GM21447 (cell line): ENCODE results near the gene MND1.
"Not testable (repeated sequence)": the region's sequence is repeated elsewhere in the genome, so short reads cannot be mapped to it uniquely, and the experiment has no call there.

Experiments used
- ATAC-seq: cut with Tn5 transposase; IDR thresholded peaks from one replicate; pipeline ENCODE4 v1.9.1; 2021; ENCODE audit not compliant: unreplicated experiment

MND1 gene

DNA sequence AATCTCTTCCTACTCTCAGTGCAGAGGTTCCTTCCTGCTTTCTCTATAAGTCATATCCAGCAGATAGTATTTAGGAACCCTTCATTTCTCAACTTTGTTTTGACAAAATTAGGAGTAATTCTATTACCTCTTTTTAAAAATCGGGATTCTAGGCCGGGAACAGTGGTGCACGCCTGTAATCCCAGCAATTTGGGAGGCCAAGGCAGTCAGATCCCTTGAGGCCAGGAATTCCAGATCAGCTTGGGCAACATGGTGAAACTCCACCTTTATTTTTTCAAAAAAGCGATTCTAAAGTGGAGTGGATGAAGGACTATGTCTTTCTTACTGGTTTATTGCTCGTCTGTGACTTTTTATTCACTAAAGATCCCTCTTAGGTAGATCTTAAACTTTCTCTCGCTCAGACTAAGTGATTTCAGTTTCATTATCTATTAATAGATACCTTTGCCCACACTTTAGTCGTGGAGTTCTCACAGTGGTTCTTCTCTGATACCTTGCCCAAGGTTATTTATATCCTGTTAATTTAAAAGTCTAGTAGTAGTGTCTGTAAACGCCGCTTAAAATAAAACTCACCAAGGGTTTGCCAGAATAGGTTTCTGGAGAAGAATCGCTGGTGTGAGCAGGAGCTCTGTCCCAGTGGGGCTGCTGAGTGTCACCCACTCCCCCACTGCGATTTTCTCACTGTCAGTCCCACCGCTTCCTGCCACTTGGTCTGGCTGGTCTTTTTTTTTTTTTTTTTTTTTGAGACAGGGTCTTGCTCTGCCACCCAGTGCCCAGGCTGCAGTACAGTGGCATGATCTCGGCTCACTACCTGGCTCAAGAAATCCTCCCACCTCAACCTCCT lies 94.6 kb downstream of the MND1 start:
- ATAC-seq = peak; percentile 80

DNA sequence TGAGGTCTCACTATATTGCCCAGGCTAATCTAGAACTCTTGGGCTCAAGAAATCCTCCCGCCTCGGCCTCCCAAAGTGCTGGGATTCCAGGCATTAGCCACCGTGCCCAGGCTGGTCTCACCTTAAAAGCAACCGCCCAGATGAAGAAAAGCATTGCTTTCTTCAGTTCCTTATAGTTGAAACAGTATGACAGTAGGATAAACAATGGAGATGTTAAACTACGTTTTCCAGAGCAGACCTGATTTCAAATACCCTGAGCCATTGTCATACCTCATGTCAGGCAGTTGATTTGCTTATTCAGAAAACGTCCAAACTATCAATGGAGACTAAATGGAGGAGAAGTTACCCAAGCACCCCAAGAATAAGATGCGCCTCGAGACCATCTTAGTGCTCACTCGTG lies 95.3 kb downstream of the MND1 start:
- ATAC-seq = peak; percentile 15

DNA sequence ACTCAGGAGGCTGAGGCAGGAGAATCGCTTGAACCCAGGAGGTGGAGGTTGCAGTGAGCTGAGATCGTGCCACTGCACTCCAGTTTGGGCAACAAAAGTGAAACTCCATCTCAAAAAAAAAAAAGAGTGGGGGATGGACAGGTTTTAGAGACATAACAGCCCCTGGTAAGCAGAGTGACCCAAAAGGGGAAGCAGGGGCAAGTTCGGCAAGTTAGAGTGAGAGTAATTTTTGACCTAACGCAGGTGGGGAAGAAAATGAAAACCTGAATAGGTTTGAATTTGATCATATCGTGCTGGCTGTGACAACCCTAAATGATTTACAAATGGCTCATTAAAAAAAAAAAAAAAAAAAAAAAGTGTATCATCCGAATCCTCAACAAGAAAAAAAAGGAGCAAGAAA lies 96.0 kb downstream of the MND1 start:
- ATAC-seq = no peak

DNA sequence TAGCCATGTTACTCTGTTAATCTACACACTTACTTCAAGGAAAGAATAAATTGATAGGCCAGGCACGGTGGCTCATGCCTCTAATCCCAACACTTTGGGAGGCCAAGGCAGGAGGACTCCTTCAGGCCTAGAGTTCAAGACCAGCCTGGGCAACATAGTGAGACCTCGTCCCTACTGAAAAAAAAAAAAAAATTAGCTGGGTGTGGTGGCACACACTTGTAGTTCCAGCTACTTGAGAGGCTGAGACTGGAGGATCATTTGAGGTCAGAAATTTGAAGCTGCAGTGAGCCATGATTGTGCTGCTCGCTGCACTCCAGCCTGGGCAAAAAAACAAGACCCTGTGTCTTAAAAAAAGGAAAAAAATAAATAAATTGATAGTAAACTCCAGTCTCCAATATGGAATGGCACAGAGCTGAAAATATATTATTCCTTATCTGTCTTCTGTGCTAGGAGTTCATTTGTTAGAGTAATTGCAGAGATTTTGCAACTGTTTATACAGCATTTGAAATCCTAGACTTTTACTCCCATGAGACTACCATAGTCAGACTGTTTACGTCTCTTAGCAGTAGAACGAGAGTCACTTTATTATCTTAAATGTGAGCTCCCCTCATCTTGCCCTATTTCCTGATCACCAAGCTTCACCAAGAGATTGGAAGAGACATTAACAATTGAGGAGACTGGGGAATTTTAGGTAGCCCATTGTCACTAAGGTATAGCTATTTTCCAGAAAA lies 102.9 kb downstream of the MND1 start:
- ATAC-seq = no peak

DNA sequence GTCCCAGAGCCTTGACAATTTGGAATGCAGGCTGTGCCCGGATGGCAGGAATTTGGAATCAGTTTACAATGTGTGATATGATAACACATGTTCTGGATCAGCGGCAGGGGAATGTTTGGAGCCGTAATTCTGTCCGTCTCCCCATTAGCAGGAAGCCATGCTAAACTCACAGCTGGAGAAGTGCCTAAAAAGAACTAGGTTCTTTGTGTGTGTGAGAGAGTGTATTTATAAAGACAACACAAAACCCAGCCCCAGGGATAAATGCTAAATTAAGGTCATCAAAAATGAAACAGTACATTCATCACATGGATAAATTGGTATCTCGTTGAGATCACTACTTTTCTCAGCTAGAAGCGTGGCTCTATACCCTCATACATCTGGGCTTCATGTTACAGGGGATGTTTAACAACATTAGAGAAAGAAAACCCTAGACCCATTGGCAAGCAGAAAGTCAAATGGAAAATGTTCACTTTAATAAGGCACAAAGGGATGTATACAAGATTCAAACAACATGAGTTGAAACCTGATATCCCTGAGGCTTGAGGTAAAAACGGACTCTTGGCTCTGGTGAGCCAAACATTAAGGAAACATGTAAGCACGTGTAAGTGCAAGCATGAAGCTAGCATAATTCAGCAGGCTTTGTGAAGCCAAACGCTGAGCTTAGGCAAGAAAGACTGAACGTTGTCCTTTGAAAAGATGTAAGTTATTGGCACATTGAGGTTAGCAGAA lies 103.7 kb downstream of the MND1 start:
- no peak for ATAC-seq

DNA sequence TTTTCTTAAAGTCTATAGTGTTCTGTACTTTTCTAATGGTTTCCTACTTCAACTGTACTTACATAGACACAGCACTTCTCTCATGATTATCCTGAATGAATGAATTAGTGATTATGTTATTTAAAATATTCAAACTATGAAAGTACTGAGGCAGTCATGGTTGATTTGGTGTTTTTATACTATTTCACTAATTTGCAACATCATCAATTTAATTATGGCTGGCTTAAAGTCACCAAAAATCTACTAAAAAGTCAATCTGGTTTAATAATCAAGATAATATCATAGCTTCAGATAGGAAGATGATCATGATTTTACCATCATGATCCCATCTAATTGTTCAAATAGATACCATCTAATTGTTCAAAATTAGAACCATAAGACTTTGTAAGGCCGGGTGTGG lies 104.8 kb downstream of the MND1 start:
- no peak for ATAC-seq

DNA sequence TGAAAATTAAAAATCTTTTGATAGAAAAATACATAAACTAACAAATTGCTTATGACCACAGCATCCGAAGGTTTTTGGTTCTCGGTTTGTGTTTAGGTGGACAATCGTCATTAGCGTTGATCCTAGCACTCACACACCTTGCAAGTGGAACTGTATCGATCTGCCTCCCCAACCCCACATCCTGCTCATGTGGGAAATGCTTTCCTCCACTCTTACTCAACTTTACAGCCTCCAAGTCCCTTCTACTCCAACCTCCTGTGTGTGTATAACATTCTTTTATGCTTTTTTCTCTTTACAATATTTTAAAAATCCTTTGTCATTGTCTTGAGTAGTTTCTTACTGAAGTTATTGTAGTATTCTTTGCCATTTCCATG lies 106.0 kb downstream of the MND1 start:
- ATAC-seq = no peak

DNA sequence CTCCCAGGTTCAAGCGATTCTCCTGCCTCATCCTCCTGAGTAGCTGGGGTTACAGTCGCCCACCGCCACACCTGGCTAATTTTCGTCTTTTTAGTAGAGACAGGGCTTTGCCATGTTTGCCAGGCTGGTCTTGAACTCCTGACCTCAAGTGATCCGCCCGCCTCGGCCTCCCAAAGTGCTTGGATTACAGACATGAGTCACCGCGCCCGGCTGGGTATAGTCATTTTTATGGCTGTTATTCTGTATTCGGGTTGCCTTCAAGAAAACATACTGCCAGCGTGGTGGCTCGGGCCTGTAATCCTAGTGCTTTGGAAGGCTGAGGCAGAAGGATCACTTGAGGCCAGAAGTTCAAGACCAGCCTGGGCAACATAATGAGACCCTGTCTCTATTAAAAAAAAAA lies 106.7 kb downstream of the MND1 start:
- not testable (repeated sequence) for ATAC-seq

DNA sequence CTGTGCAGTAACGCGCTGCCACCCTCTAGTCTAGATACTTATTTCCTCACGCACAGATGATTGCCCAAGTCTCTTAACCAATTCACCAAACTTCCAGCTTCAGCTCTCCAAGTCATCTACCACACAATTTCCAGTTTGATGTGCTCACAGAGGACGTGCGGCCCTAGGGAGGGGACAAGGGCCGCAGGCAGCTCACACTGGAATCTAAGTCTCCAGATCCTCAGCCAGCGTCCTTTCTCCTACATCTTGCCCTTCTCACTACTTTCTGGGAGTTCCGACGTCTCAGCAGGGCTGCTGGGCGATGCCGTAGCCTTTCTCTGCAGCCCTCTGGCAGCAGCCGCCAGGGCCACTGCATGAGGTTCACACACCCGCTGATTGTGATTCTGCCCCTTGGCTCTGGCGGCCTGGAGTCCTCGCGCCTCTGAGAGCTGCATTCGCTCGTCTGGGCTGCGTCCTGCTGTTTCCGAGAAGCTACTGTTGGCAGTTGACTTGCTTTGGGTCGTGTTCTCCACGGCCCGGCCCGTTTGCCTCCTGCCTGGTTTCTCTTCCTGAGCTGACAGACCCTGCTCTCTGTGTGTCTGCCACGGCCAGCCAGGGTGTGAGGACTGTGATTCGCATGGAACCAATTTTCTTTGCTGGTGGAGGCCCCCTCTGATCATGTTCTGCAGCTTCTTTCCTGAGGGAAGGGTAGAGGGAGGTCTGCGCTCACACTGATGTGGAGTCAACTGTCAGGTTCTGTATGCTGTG lies 107.6 kb downstream of the MND1 start:
- ATAC-seq = no peak

DNA sequence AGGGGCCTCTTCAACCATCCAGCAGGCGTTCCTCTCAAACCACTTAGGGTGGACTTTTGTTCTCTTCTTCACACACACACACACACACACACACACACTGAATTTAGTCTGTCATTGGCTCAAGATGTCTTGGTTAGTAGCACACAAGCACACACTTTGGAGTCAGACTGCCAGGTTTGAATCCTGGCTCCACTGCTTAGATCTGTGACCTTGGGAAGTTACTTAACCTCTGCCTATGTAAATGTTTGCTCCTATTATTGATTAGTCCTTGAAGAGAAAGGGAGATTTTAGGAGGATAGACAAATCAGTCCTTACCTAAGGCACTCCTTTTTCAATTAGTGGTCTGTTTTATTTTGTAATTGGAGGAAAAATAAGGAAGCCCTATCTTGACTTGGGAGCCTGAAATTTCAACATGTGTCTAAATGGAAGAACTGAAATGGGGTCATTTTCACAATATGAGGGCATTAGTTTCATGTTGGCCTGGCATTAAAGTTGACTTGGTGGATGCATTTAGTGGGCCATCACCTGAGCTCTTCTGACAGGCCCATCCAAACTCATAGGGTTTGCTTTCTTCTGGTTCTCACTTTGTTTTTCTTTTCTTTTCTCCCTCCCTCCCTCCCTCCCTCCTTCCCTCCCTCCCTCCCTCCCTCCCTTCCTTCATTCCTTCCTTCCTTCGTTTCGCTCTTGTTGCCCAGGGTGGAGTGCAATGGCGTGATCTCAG lies 108.3 kb downstream of the MND1 start:
- ATAC-seq = no peak

DNA sequence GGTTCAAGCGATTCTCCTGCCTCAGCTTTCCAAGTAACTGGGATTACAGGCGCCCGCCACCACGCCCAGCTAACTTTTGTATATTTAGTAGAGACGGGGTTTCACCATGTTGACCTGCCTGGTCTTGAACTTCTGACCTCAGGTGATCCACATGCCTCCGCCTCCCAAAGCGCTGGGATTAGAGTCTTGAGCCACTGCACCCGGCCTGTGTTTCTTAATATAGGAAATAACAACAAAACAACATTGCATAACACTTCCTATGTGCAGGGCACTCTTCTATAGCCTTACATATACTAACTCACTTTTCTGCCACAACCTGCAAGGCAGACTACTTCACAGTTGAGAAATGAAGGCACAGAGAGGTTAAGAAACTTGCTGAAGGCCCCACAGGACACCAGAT lies 108.9 kb downstream of the MND1 start:
- ATAC-seq = no peak

DNA sequence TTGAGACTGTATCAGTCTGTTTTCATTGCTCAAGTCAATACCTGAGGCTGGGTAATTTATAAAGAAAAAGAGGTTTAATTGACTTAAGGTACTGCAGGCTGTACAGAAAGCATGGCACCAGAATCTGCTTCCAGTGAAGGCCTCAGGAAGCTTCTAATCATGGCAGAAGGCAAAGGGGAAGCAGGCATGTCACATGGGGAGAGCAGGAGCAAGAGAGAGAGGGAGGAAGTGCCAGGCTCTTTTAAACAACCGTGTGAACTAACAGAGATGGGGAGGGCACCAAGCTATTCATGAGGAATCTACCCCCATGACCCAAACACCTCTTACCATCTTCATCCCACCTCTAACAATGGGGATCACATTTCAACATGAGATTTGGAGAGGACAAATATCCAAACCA lies 114.5 kb downstream of the MND1 start:
- no peak for ATAC-seq

DNA sequence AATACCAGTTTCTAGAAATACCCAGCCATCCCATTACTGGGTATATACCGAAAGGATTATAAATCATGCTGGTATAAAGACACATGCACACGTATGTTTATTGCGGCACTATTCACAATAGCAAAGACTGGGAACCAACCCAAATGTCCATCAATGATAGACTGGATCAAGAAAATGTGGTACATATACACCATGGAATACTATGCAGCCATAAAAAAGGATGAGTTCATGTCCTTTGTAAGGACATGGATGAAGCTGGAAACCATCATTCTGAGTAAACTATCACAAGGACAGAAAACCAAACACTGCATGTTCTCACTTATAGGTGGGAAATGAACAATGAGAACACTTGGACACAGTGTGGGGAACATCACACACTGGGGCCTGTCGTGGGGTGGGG lies 117.1 kb downstream of the MND1 start:
- ATAC-seq = not testable (repeated sequence)

DNA sequence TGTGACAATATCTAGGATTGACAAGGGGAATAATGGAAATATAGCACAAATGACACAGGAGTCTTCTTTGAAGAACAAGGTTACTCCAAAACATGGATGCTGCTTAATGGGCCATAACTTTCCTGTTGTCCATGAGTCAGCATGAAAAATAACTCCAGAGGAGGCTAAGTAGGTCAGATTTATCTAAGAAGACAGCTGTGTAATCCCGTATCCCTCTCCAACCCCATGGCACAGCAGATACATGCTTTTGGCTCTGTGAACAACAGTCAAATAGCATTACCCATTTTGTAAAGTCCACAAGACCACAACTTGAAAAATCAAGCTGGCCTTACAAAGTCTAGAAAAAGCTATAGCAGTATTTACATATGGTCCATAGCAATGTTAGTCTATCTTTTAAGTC lies 119.6 kb downstream of the MND1 start:
- ATAC-seq = no peak
